IPS-18c (cell line): Measurements from ENCODE around the gene PDIK1L.

ENCODE experiments used
- H3K4me3 ChIP-seq: 2 replicates; pipeline ENCODE4 v1.7.0; 2013; ENCODE audit warnings: low read depth, mild to moderate bottlenecking, low read length, moderate library complexity; ENCODE audit not compliant: insufficient read depth
- H3K9me3 ChIP-seq: one replicate; pipeline ENCODE4 v1.6.1; 2013; ENCODE audit warnings: mild to moderate bottlenecking, low read length, moderate library complexity; ENCODE audit not compliant: control insufficient read depth, insufficient read depth

PDIK1L gene

GRCh38 chr1:26109229-26110164 is 2.1 kb upstream of the PDIK1L start:
- H3K4me3 ChIP-seq: no peak overlapping the region
- H3K9me3 ChIP-seq: no peaks in the 10 kb centered on the region

- peak overlapping the region; percentile 91 for H3K4me3 ChIP-seq
- H3K9me3 ChIP-seq: no peaks in the 10 kb centered on the region
These were observed 694 bp upstream of the PDIK1L start for GRCh38 chr1:26110731-26111529.

- Histone ChIP-seq H3K9me3 (no peaks in the 10 kb centered on the region), H3K4me3 (peak overlapping the region; percentile 91)
These were observed 767 bp downstream of the PDIK1L start for GRCh38 chr1:26112407-26112775.

- Histone ChIP-seq H3K9me3 (no peaks in the 10 kb centered on the region), H3K4me3 (no peak overlapping the region)
These were observed 2.7 kb downstream of the PDIK1L start for GRCh38 chr1:26114165-26114927.

GRCh38 chr1:26119892-26120608 is 8.4 kb downstream of the PDIK1L start:
- Histone ChIP-seq H3K4me3 (no peak overlapping the region), H3K9me3 (no peaks in the 10 kb centered on the region)

- Histone ChIP-seq H3K9me3 (no peaks in the 10 kb centered on the region), H3K4me3 (no peak overlapping the region)
These were observed 10.5 kb downstream of the PDIK1L start for GRCh38 chr1:26121854-26122773.

GRCh38 chr1:26122988-26123973 is 11.7 kb downstream of the PDIK1L start:
- no peak overlapping the region for H3K4me3 ChIP-seq

GRCh38 chr1:26124418-26125331 is 13.1 kb downstream of the PDIK1L start:
- Histone ChIP-seq H3K4me3 (no peak overlapping the region), H3K9me3 (no peaks in the 10 kb centered on the region)

More at GRCh38 chr1:26122988-26123973, 11.7 kb downstream of the PDIK1L start:
- H3K9me3 ChIP-seq: no peaks in the 10 kb centered on the region

GRCh38 chr1:26125382-26125781 is 13.8 kb downstream of the PDIK1L start:
- Histone ChIP-seq H3K9me3 (no peaks in the 10 kb centered on the region), H3K4me3 (no peak overlapping the region)

GRCh38 chr1:26125946-26126320 is 14.3 kb downstream of the PDIK1L start:
- H3K4me3 ChIP-seq: no peak overlapping the region
- no peaks in the 10 kb centered on the region for H3K9me3 ChIP-seq

- Histone ChIP-seq H3K9me3 (no peaks in the 10 kb centered on the region), H3K4me3 (no peak overlapping the region)
These were observed 14.9 kb downstream of the PDIK1L start for GRCh38 chr1:26126321-26127084.

GRCh38 chr1:26127235-26128163 is 15.9 kb downstream of the PDIK1L start:
- Histone ChIP-seq H3K4me3 (no peak overlapping the region), H3K9me3 (no peaks in the 10 kb centered on the region)

- Histone ChIP-seq H3K9me3 (no peaks in the 10 kb centered on the region), H3K4me3 (no peak overlapping the region)
These were observed 18.2 kb downstream of the PDIK1L start for GRCh38 chr1:26129778-26130177.
